HCT116 (cell line): ENCODE results near the gene P2RX7.

Experiments
- CEBPB ChIP-seq: IDR thresholded peaks from 2 replicates; pipeline ENCODE4 v1.6.1; 2012; ENCODE audit warnings: low read depth
- EGR1 ChIP-seq: IDR thresholded peaks from 2 replicates; pipeline ENCODE4 v1.6.1; 2012; ENCODE audit warnings: low read depth
- ELF1 ChIP-seq: IDR thresholded peaks from 2 replicates; pipeline ENCODE4 v1.6.1; 2012; ENCODE audit warnings: low read depth, borderline replicate concordance
- EZH2 ChIP-seq: fragments of 200-600 bp; sonication (generic); IDR thresholded peaks from 2 replicates; pipeline ENCODE4 v1.6.1; 2017; ENCODE audit warnings: antibody characterized with exemption, mixed run types
- EZH2phosphoT487 ChIP-seq: fragments of 200-600 bp; IDR thresholded peaks from 2 replicates; pipeline ENCODE4 v1.6.1; 2018; ENCODE audit warnings: antibody characterized with exemption, borderline replicate concordance
- JUND ChIP-seq: IDR thresholded peaks from 2 replicates; pipeline ENCODE4 v1.6.1; 2012
- POLR2A ChIP-seq: IDR thresholded peaks from 2 replicates; pipeline ENCODE4 v1.7.0; 2011; ENCODE audit warnings: borderline replicate concordance; ENCODE audit not compliant: insufficient read depth, insufficient read length; ENCODE audit errors: extremely low read depth
- POLR2AphosphoS5 ChIP-seq: IDR thresholded peaks from 2 replicates; pipeline ENCODE4 v1.6.1; 2011; ENCODE audit warnings: mild to moderate bottlenecking, low read depth, low read length, moderate library complexity
- SIN3A ChIP-seq: IDR thresholded peaks from 2 replicates; pipeline ENCODE4 v1.6.1; 2012; ENCODE audit warnings: low read depth
- YY1 ChIP-seq: IDR thresholded peaks from 2 replicates; pipeline ENCODE4 v1.6.1; 2011; ENCODE audit warnings: low read length, low read depth, moderate library complexity, mild to moderate bottlenecking; ENCODE audit not compliant: insufficient replicate concordance; ENCODE audit errors: extremely low read depth
- ZFX ChIP-seq: fragments of 450-650 bp; IDR thresholded peaks from 2 replicates; pipeline ENCODE4 v1.6.1; 2017
- ZNF274 ChIP-seq: fragments of 200-500 bp; sonication (Bioruptor generic); IDR thresholded peaks from 2 replicates; pipeline ENCODE4 v1.6.1; 2014; ENCODE audit warnings: mild to moderate bottlenecking, low read depth, low read length, inconsistent platforms
- TF ChIP-seq, protein P1 (sequence below): IDR thresholded peaks from 2 replicates; pipeline ENCODE4 v1.6.1; 2012; ENCODE audit warnings: low read depth
- TF ChIP-seq, protein P2 (sequence below), 3 experiments: fragments of 200-600 bp in 1 of 3; sonication (generic) in 1 of 3; IDR thresholded peaks in 2 of 3; conservative IDR thresholded peaks in 1 of 3; 2 replicates each; pipeline ENCODE4 v1.5.1; 2012 to 2017; ENCODE audit warnings: low read depth in 2 of 3, low read length in 2 of 3, antibody characterized with exemption in 1 of 3, borderline replicate concordance in 1 of 3, control low read depth in 1 of 3, mild to moderate bottlenecking in 1 of 3, mixed read lengths in 1 of 3, mixed run types in 1 of 3, moderate library complexity in 1 of 3; ENCODE audit not compliant: insufficient read depth in 1 of 3

DNA sequence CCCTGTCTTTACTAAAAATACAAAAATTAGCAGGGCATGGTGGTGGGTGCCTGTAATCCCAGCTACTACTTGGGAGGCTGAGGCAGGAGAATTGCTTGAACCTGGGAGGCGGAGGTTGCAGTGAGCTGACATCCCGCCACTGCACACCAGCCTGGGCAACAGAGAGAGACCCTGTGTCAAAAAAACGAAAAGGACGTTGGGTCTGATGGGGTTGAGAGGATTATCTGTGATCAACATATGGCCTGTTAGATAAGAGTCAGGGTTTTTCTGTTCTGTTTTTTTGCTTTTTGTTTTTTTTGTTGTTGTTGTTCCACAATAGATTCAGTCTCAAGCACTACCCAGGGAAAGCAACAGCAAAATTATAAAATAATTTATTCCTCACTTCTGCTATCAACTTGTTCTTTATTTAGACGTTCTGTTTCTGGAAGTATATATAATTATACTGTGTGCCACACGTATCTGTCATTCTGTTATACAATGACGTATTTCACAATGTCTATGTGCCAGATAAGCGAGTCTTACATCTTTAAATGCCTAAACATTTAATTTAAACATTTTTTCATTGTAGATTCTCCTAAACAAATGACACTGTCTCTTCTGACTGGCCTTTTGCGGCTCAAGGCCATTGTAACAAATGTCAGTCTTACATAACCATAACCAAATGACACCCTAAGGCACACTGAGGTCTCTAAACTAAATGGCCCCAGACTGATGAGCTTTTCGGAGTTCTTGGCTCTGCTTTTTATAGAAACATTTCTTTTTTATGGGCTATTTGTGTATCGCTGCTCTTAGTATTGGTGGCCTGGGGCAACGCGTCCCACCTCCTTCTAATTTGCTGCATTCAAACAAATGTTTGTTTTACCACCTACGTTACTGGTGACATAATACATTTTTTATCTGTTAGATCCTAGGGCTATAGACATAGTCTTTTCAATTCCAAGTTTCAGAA lies 70.0 kb downstream of the P2RX7 start:
- no peak for TF ChIP-seq ZNF274
- TF ChIP-seq JUND, result no peak
- no peak for TF ChIP-seq POLR2A
- no peak for TF ChIP-seq POLR2AphosphoS5
- TF ChIP-seq, protein P1, sequence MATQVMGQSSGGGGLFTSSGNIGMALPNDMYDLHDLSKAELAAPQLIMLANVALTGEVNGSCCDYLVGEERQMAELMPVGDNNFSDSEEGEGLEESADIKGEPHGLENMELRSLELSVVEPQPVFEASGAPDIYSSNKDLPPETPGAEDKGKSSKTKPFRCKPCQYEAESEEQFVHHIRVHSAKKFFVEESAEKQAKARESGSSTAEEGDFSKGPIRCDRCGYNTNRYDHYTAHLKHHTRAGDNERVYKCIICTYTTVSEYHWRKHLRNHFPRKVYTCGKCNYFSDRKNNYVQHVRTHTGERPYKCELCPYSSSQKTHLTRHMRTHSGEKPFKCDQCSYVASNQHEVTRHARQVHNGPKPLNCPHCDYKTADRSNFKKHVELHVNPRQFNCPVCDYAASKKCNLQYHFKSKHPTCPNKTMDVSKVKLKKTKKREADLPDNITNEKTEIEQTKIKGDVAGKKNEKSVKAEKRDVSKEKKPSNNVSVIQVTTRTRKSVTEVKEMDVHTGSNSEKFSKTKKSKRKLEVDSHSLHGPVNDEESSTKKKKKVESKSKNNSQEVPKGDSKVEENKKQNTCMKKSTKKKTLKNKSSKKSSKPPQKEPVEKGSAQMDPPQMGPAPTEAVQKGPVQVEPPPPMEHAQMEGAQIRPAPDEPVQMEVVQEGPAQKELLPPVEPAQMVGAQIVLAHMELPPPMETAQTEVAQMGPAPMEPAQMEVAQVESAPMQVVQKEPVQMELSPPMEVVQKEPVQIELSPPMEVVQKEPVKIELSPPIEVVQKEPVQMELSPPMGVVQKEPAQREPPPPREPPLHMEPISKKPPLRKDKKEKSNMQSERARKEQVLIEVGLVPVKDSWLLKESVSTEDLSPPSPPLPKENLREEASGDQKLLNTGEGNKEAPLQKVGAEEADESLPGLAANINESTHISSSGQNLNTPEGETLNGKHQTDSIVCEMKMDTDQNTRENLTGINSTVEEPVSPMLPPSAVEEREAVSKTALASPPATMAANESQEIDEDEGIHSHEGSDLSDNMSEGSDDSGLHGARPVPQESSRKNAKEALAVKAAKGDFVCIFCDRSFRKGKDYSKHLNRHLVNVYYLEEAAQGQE, result no peak
- TF ChIP-seq ZFX, result no peak
- TF ChIP-seq SIN3A, result no peak
- TF ChIP-seq EZH2, result no peak
- no peak for TF ChIP-seq ELF1
- TF ChIP-seq, protein P2, sequence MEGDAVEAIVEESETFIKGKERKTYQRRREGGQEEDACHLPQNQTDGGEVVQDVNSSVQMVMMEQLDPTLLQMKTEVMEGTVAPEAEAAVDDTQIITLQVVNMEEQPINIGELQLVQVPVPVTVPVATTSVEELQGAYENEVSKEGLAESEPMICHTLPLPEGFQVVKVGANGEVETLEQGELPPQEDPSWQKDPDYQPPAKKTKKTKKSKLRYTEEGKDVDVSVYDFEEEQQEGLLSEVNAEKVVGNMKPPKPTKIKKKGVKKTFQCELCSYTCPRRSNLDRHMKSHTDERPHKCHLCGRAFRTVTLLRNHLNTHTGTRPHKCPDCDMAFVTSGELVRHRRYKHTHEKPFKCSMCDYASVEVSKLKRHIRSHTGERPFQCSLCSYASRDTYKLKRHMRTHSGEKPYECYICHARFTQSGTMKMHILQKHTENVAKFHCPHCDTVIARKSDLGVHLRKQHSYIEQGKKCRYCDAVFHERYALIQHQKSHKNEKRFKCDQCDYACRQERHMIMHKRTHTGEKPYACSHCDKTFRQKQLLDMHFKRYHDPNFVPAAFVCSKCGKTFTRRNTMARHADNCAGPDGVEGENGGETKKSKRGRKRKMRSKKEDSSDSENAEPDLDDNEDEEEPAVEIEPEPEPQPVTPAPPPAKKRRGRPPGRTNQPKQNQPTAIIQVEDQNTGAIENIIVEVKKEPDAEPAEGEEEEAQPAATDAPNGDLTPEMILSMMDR (IDR thresholded peaks at IDR 0.05 in 2 of 3, conservative IDR thresholded peaks at IDR 0.05 in 1 of 3; ENCODE audit: borderline replicate concordance in 1 of 3, insufficient read depth in 1 of 3, low read depth in 2 of 3, low read length in 2 of 3), result no peak
- no peak for TF ChIP-seq CEBPB
- TF ChIP-seq YY1, result no peak
- TF ChIP-seq EZH2phosphoT487, result no peak
- TF ChIP-seq EGR1, result no peak
